ENCODE data around the gene TRPV4. TPM values are rescaled to one million over a fixed set of nuclear protein-coding genes. Genes with fewer than 3 reads are reported as not detected.

The TRPV4 gene
- total RNA-seq, 4 donors from 2014 or later: 0.34 to 0.55 TPM; not detected in 2

GRCh38 chr12:109771746-109772621 is 61.2 kb downstream of the TRPV4 start:
- Histone ChIP-seq H3K27me3 (no peaks in the 10 kb centered on the region), H3K4me3 (no peak overlapping the region), H3K9me3 (no peaks in the 10 kb centered on the region), H3K27ac (no peak overlapping the region), H3K4me1 (no peaks in the 10 kb centered on the region), H3K36me3 (no peaks in the 10 kb centered on the region)
- intact Hi-C loops (cut with DNase I; ENCODE audit: low total_unique reads): no loop called here
- no peak for DNase-seq
- TF ChIP-seq CTCF (IDR thresholded peaks at IDR 0.05) (no peak), POLR2A (IDR thresholded peaks at IDR 0.05) (no peak)

- intact Hi-C loops (cut with DNase I; ENCODE audit: low total_unique reads): no loop called here
- TF ChIP-seq CTCF (IDR thresholded peaks at IDR 0.05) (no peak), POLR2A (IDR thresholded peaks at IDR 0.05) (no peak)
- H3K4me3 ChIP-seq: no peak overlapping the region
- DNase-seq: no peak
- H3K27me3 ChIP-seq: no peaks in the 10 kb centered on the region
- no peaks in the 10 kb centered on the region for H3K4me1 ChIP-seq
- no peak overlapping the region for H3K27ac ChIP-seq
- H3K9me3 ChIP-seq: no peaks in the 10 kb centered on the region
- H3K36me3 ChIP-seq: no peaks in the 10 kb centered on the region
These were observed 62.1 kb downstream of the TRPV4 start for GRCh38 chr12:109770861-109771670.

GRCh38 chr12:109770104-109770860 is 62.9 kb downstream of the TRPV4 start:
- TF ChIP-seq CTCF (IDR thresholded peaks at IDR 0.05) (no peak), POLR2A (IDR thresholded peaks at IDR 0.05) (no peak)
- intact Hi-C loops (cut with DNase I; ENCODE audit: low total_unique reads): no loop called here

GRCh38 chr12:109768901-109769670 is 64.1 kb downstream of the TRPV4 start:
- no peak for TF ChIP-seq POLR2A (IDR thresholded peaks at IDR 0.05)
- TF ChIP-seq CTCF (IDR thresholded peaks at IDR 0.05): no peak
- Histone ChIP-seq H3K27me3 (no peaks in the 10 kb centered on the region), H3K4me3 (no peak overlapping the region), H3K4me1 (no peaks in the 10 kb centered on the region), H3K27ac (no peak overlapping the region), H3K36me3 (no peaks in the 10 kb centered on the region), H3K9me3 (no peaks in the 10 kb centered on the region)
- no peak for DNase-seq
- intact Hi-C loops (cut with DNase I; ENCODE audit: low total_unique reads): no loop called here

More at GRCh38 chr12:109770104-109770860, 62.9 kb downstream of the TRPV4 start:
- H3K36me3 ChIP-seq: no peaks in the 10 kb centered on the region
- no peak for DNase-seq
- no peaks in the 10 kb centered on the region for H3K27me3 ChIP-seq
- H3K9me3 ChIP-seq: no peaks in the 10 kb centered on the region
- no peak overlapping the region for H3K4me3 ChIP-seq
- no peak overlapping the region for H3K27ac ChIP-seq
- no peaks in the 10 kb centered on the region for H3K4me1 ChIP-seq

All from uterus (tissue), 4 donors.